Thyroid gland (tissue), 4 donors: ENCODE results near the gene TMEM117. TPM values are rescaled to one million over a fixed set of nuclear protein-coding genes. Genes with fewer than 3 reads are reported as not detected.

Source experiments
- DNase-seq, 2 donors: peaks; one replicate each; pipeline ENCODE4 v3.0.0-alpha.2; 2019
- H3K27ac ChIP-seq, 3 donors: fragments of 200-600 bp; sonication (generic); 1 replicate in 2 of 3; 2 replicates in 1 of 3; pipeline ENCODE4 v1.5.1; 2016 to 2019; ENCODE audit warnings: mild to moderate bottlenecking in 1 of 3, moderate library complexity in 1 of 3
- H3K27me3 ChIP-seq: fragments of 200-600 bp; sonication (generic); one replicate; pipeline ENCODE4 v1.5.1; 2019
- H3K36me3 ChIP-seq, 2 donors: fragments of 200-600 bp; sonication (generic); one replicate each; pipeline ENCODE4 v1.5.1; 2016 to 2019
- H3K4me1 ChIP-seq, 2 donors: fragments of 200-600 bp; sonication (generic); one replicate each; pipeline ENCODE4 v1.5.1; 2017 to 2019
- H3K4me3 ChIP-seq, 3 donors: fragments of 200-600 bp; sonication (generic); replicated peaks in 1 of 3; 1 replicate in 2 of 3; 2 replicates in 1 of 3; pipeline ENCODE4 v1.5.1; 2016; ENCODE audit warnings: mild to moderate bottlenecking in 1 of 3
- H3K9me3 ChIP-seq: fragments of 200-600 bp; sonication (generic); one replicate; pipeline ENCODE4 v1.5.1; 2017
- POLR2A ChIP-seq, 2 donors: fragments of 450-650 bp; IDR thresholded peaks; one replicate each; pipeline ENCODE4 v1.6.1; 2017; ENCODE audit warnings: antibody characterized with exemption in 2 of 2, mild to moderate bottlenecking in 2 of 2, moderate library complexity in 1 of 2
- WGBS, 2 donors: methylation state at CpG; one replicate each; pipeline ENCODE4 v1.1.5; 2017; 5-methylcytosine and 5-hydroxymethylcytosine counted together
- intact Hi-C: fragments of 100-400 bp; cut with DNase I; formaldehyde crosslinking; loops from one replicate; pipeline ENCODE4 v1.15.1; 2023
- total RNA-seq, 4 donors: library from RNA; depleted of rRNA; stranded (reverse); fragments of >200 nt; gene quantifications; one replicate each; pipeline ENCODE4 v1.2.3, GENCODE V29; 2016
- TF ChIP-seq, protein P1 (sequence below), 6 experiments: fragments of 200-600 bp in 3 of 6; fragments of 450-650 bp in 3 of 6; sonication (generic) in 3 of 6; IDR thresholded peaks; one replicate each; pipeline ENCODE4 v1.5.1; 2016 to 2019; ENCODE audit warnings: antibody characterized with exemption in 6 of 6, mild to moderate bottlenecking in 2 of 6, inconsistent platforms in 1 of 6, moderate library complexity in 1 of 6

Gene TMEM117
- total RNA-seq, 4 donors from 2014 or later = 18.9 to 32.4 (median 24.7) TPM

DNA sequence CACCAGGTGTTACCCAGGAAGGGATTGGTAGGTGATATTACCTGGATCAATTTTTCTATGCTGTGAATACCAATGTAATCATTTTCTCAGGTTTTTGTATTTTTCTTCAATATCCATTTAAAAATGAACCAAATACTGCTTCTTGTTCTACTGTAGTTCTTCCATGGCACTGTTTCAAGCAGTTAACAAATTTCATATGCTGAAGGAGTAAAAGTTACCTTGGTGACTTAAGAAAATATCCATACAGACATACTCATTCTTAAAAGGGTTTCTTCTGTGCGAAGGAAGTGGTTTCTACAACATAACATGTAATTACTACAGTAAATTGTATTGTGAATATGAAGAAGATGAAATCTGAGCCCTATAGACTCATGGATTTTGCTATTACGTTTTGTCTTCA is 222.5 kb downstream of the TMEM117 start:
- Histone ChIP-seq H3K4me3 (no peak overlapping the region), H3K27me3 (no peaks in the 10 kb centered on the region), H3K4me1 (no peaks in the 10 kb centered on the region), H3K27ac (no peak overlapping the region), H3K9me3 (no peaks in the 10 kb centered on the region), H3K36me3 (no peaks in the 10 kb centered on the region)
- no peak for TF ChIP-seq POLR2A (IDR thresholded peaks at IDR 0.05)
- TF ChIP-seq, protein P1, sequence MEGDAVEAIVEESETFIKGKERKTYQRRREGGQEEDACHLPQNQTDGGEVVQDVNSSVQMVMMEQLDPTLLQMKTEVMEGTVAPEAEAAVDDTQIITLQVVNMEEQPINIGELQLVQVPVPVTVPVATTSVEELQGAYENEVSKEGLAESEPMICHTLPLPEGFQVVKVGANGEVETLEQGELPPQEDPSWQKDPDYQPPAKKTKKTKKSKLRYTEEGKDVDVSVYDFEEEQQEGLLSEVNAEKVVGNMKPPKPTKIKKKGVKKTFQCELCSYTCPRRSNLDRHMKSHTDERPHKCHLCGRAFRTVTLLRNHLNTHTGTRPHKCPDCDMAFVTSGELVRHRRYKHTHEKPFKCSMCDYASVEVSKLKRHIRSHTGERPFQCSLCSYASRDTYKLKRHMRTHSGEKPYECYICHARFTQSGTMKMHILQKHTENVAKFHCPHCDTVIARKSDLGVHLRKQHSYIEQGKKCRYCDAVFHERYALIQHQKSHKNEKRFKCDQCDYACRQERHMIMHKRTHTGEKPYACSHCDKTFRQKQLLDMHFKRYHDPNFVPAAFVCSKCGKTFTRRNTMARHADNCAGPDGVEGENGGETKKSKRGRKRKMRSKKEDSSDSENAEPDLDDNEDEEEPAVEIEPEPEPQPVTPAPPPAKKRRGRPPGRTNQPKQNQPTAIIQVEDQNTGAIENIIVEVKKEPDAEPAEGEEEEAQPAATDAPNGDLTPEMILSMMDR (IDR thresholded peaks at IDR 0.05) = no peak
- intact Hi-C loops = no loop called here
- DNase-seq = no peak
- 90 to 91% methylated on average over 2 of the region's 2 CpGs for WGBS, 2 donors

DNA sequence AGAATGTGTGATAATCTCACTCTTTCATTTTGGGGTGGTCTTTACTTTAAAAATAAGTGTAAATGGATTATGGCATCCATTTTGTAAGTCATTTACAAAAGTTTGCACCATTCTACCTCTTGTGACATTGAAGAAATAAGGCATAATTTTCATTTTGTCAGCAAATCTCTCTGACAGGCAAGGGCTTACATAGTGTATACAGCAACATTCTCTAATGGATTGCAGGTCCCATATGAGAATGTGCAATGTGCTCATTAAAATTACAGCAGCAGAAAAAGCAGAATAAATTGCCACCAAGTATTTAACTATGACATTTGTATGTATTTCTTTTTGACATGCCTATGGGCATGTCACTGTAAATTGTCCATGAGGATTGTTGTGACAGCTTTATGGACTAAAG is 223.6 kb downstream of the TMEM117 start:
- H3K4me1 ChIP-seq = no peaks in the 10 kb centered on the region
- no peaks in the 10 kb centered on the region for H3K27me3 ChIP-seq
- no peaks in the 10 kb centered on the region for H3K9me3 ChIP-seq
- intact Hi-C loops = no loop called here
- no peak overlapping the region for H3K27ac ChIP-seq
- TF ChIP-seq POLR2A (IDR thresholded peaks at IDR 0.05) = no peak
- TF ChIP-seq, protein P1 (IDR thresholded peaks at IDR 0.05) = no peak
- no peak overlapping the region for H3K4me3 ChIP-seq
- H3K36me3 ChIP-seq = no peaks in the 10 kb centered on the region
- DNase-seq = no peak

DNA sequence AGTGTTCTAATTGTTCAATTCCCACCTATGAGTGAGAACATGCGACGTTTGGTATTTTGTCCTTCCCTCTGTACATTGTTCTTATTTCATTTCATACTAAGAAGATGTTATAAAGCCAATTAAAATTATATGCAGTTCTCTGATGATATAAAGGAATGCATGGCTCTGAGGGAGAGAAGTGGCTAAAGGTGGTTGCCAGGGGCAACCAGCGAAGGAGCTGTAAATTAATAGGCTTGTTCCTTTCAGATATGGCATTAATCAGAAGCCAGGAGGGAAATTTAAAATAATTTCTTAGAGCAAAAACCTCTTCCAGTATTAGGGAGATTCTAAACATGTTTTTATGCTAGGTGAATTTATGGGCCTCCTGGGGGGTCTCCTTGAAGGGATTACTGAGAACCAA is 227.8 kb downstream of the TMEM117 start:
- Histone ChIP-seq H3K4me3 (no peak overlapping the region), H3K4me1 (no peaks in the 10 kb centered on the region), H3K9me3 (no peaks in the 10 kb centered on the region), H3K27me3 (no peaks in the 10 kb centered on the region), H3K27ac (no peak overlapping the region), H3K36me3 (no peaks in the 10 kb centered on the region)
- WGBS, 2 donors = 95 to 99% methylated on average over 3 of the region's 3 CpGs
- DNase-seq = no peak
- intact Hi-C loops = no loop called here
- TF ChIP-seq POLR2A (IDR thresholded peaks at IDR 0.05) = no peak
- TF ChIP-seq, protein P1 (IDR thresholded peaks at IDR 0.05) = no peak

DNA sequence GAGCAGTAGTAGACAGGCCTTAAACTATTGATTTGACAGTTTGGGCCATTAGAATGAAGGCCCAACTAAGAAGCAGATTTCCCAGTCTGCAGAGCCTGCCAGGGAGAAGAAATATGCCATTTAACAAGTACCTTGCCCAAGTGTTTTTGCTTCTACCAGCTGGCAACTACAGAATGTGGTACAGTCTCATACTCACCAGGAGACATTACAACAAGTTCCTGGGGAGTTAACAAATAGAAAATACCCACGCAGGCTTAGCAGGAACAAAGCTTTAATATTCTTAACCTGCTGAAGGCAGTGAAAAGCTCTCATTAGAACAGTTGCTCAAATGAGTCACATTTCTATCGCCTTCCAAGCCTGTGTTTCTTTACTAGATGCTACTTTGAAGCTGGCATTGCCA is 241.0 kb downstream of the TMEM117 start:
- TF ChIP-seq, protein P1 (IDR thresholded peaks at IDR 0.05) = no peak
- no peak for TF ChIP-seq POLR2A (IDR thresholded peaks at IDR 0.05)
- no peak overlapping the region for H3K27ac ChIP-seq
- H3K4me1 ChIP-seq = no peaks in the 10 kb centered on the region
- H3K36me3 ChIP-seq = no peaks in the 10 kb centered on the region
- no peaks in the 10 kb centered on the region for H3K27me3 ChIP-seq
- H3K9me3 ChIP-seq = no peaks in the 10 kb centered on the region
- no peak for DNase-seq
- 56 to 73% methylated on average over 2 of the region's 2 CpGs for WGBS, 2 donors
- intact Hi-C loops = no loop called here
- no peak overlapping the region for H3K4me3 ChIP-seq

DNA sequence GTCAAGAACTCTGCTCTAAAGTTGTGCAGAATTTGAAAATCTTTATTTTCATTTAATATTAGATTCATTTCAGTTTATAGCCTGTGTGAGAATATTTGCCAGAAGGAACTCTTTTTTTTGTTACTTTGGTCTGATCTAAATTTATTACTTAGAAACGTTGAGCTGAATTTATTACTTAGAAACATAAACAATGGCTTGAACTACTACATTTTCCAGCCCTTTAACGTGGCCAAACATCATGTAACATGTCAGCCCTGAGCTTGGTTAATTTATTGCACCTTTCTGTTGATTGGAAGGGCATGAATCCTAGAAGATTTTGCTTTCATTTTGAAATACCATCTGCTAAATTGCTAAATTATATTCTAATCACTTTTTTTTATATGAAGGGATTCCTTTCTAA is 241.4 kb downstream of the TMEM117 start:
- Histone ChIP-seq H3K36me3 (no peaks in the 10 kb centered on the region), H3K27me3 (no peaks in the 10 kb centered on the region), H3K9me3 (no peaks in the 10 kb centered on the region), H3K4me1 (no peaks in the 10 kb centered on the region), H3K4me3 (no peak overlapping the region), H3K27ac (no peak overlapping the region)
- 53% methylated on average over 2 of the region's 2 CpGs for WGBS, 2 donors
- TF ChIP-seq, protein P1 (IDR thresholded peaks at IDR 0.05) = no peak
- TF ChIP-seq POLR2A (IDR thresholded peaks at IDR 0.05) = no peak
- intact Hi-C loops = no loop called here
- DNase-seq = no peak
